Activated CD8-positive, alpha-beta memory T cell treated with anti-CD3 and anti-CD28 coated beads, Interleukin-2, amount 10 ng/mL, durations not matched to agents 7 days and 5 days (primary cell): ENCODE results near the gene ADAMTSL3. TPM values are rescaled to one million over a fixed set of nuclear protein-coding genes. Genes with fewer than 3 reads are reported as not detected.

Source experiments
- ATAC-seq: fragments of 150-1000 bp; cut with Tn5 transposase; one replicate; pipeline ENCODE4 v1.10.0; 2021; ENCODE audit warnings: moderate library complexity
- CTCF ChIA-PET: fragments of 350-600 bp; sonication (Branson Sonifier 250); formaldehyde crosslinking; loops from one replicate; lab custom pipeline; 2021; ENCODE audit warnings: antibody characterized with exemption; lab: Charles Lee
- DNase-seq: peaks from one replicate; pipeline ENCODE4 v3.0.0-alpha.2; 2020
- H3K27ac Mint-ChIP-seq: one replicate; pipeline ENCODE4 v1.8.0; 2021; ENCODE audit warnings: mild to moderate bottlenecking, mixed read lengths
- H3K27me3 Mint-ChIP-seq: one replicate; pipeline ENCODE4 v1.8.0; 2021; ENCODE audit warnings: mixed read lengths
- H3K36me3 Mint-ChIP-seq: one replicate; pipeline ENCODE4 v1.8.0; 2021; ENCODE audit warnings: mild to moderate bottlenecking, mixed read lengths
- H3K4me1 Mint-ChIP-seq: one replicate; pipeline ENCODE4 v1.8.0; 2021; ENCODE audit warnings: mixed read lengths
- H3K4me3 Mint-ChIP-seq: one replicate; pipeline ENCODE4 v1.8.0; 2021; ENCODE audit warnings: mild to moderate bottlenecking, moderate library complexity, mixed read lengths
- H3K9me3 Mint-ChIP-seq: one replicate; pipeline ENCODE4 v1.8.0; 2022; ENCODE audit warnings: low read depth, mixed read lengths
- total RNA-seq, 2 experiments: library from RNA; stranded (reverse); gene quantifications; one replicate each; pipeline ENCODE4 v1.2.3, GENCODE V29; 2021

The ADAMTSL3 gene
- total RNA-seq, 2 experiments from 2014 or later, result not detected

GRCh38 chr15:83810110-83810509, 156.2 kb downstream of the ADAMTSL3 start:
- Mint-ChIP-seq H3K9me3 (no peaks in the 10 kb centered on the region), H3K27me3 (no peaks in the 10 kb centered on the region), H3K4me1 (no peaks in the 10 kb centered on the region), H3K36me3 (no peaks in the 10 kb centered on the region), H3K27ac (no peak overlapping the region), H3K4me3 (no peak overlapping the region)
- DNase-seq (no peak), ATAC-seq (no peak)
- CTCF ChIA-PET, result no interaction called here

GRCh38 chr15:83813682-83814081, 159.8 kb downstream of the ADAMTSL3 start:
- no peak for ATAC-seq
- H3K4me3 Mint-ChIP-seq, result no peak overlapping the region
- H3K27me3 Mint-ChIP-seq, result no peaks in the 10 kb centered on the region
- no peaks in the 10 kb centered on the region for H3K36me3 Mint-ChIP-seq
- no peak overlapping the region for H3K27ac Mint-ChIP-seq
- DNase-seq, result no peak
- H3K9me3 Mint-ChIP-seq, result no peaks in the 10 kb centered on the region
- no peaks in the 10 kb centered on the region for H3K4me1 Mint-ChIP-seq
- CTCF ChIA-PET, result no interaction called here

- CTCF ChIA-PET, result no interaction called here
- Mint-ChIP-seq H3K4me1 (no peaks in the 10 kb centered on the region), H3K27me3 (no peaks in the 10 kb centered on the region), H3K9me3 (no peaks in the 10 kb centered on the region), H3K27ac (no peak overlapping the region), H3K36me3 (no peaks in the 10 kb centered on the region), H3K4me3 (no peak overlapping the region)
- no peak for DNase-seq
- ATAC-seq, result no peak
Observed at GRCh38 chr15:83815506-83815905, 161.6 kb downstream of the ADAMTSL3 start.

- Mint-ChIP-seq H3K27me3 (no peaks in the 10 kb centered on the region), H3K4me1 (no peaks in the 10 kb centered on the region), H3K27ac (no peak overlapping the region), H3K36me3 (no peaks in the 10 kb centered on the region), H3K9me3 (no peaks in the 10 kb centered on the region), H3K4me3 (no peak overlapping the region)
- ATAC-seq (no peak), DNase-seq (no peak)
- CTCF ChIA-PET, result no interaction called here
Observed at GRCh38 chr15:83816124-83816883, 162.4 kb downstream of the ADAMTSL3 start.

GRCh38 chr15:83818591-83818990, 164.7 kb downstream of the ADAMTSL3 start:
- no peak for DNase-seq
- H3K27me3 Mint-ChIP-seq, result no peaks in the 10 kb centered on the region
- no peaks in the 10 kb centered on the region for H3K36me3 Mint-ChIP-seq
- peaks cover 3% of the 10 kb centered on the region for H3K9me3 Mint-ChIP-seq
- H3K27ac Mint-ChIP-seq, result no peak overlapping the region
- H3K4me3 Mint-ChIP-seq, result no peak overlapping the region
- H3K4me1 Mint-ChIP-seq, result no peaks in the 10 kb centered on the region
- no peak for ATAC-seq
- CTCF ChIA-PET, result no interaction called here

GRCh38 chr15:83830381-83830780, 176.5 kb downstream of the ADAMTSL3 start:
- H3K27ac Mint-ChIP-seq, result no peak overlapping the region
- no peaks in the 10 kb centered on the region for H3K36me3 Mint-ChIP-seq
- DNase-seq, result no peak
- H3K27me3 Mint-ChIP-seq, result no peaks in the 10 kb centered on the region
- CTCF ChIA-PET, result no interaction called here
- H3K9me3 Mint-ChIP-seq, result no peaks in the 10 kb centered on the region
- H3K4me3 Mint-ChIP-seq, result no peak overlapping the region
- no peaks in the 10 kb centered on the region for H3K4me1 Mint-ChIP-seq
- ATAC-seq, result no peak

- Mint-ChIP-seq H3K27ac (no peak overlapping the region), H3K9me3 (no peaks in the 10 kb centered on the region), H3K4me1 (no peaks in the 10 kb centered on the region), H3K36me3 (no peaks in the 10 kb centered on the region), H3K4me3 (no peak overlapping the region), H3K27me3 (no peaks in the 10 kb centered on the region)
- DNase-seq, result no peak
- CTCF ChIA-PET, result no interaction called here
- no peak for ATAC-seq
Observed at GRCh38 chr15:83833569-83833968, 179.6 kb downstream of the ADAMTSL3 start.

GRCh38 chr15:83835479-83835878, 181.6 kb downstream of the ADAMTSL3 start:
- ATAC-seq (no peak), DNase-seq (no peak)
- H3K36me3 Mint-ChIP-seq, result no peaks in the 10 kb centered on the region

GRCh38 chr15:83837945-83838571, 184.1 kb downstream of the ADAMTSL3 start:
- Mint-ChIP-seq H3K4me1 (no peaks in the 10 kb centered on the region), H3K36me3 (no peaks in the 10 kb centered on the region), H3K27me3 (peaks cover 2% of the 10 kb centered on the region), H3K27ac (no peak overlapping the region), H3K9me3 (peaks cover 2% of the 10 kb centered on the region), H3K4me3 (no peak overlapping the region)
- no peak for DNase-seq
- CTCF ChIA-PET, result interaction anchor here (1.4 kb wide), 1 partner anchor 25 kb away, joined by 3 read pairs; no protein-coding TSS in a partner anchor
- ATAC-seq, result no peak

More at GRCh38 chr15:83835479-83835878, 181.6 kb downstream of the ADAMTSL3 start:
- no peak overlapping the region for H3K27ac Mint-ChIP-seq
- CTCF ChIA-PET, result no interaction called here
- H3K4me1 Mint-ChIP-seq, result no peaks in the 10 kb centered on the region
- H3K4me3 Mint-ChIP-seq, result no peak overlapping the region
- peaks cover 2% of the 10 kb centered on the region for H3K27me3 Mint-ChIP-seq
- H3K9me3 Mint-ChIP-seq, result no peaks in the 10 kb centered on the region

- H3K27me3 Mint-ChIP-seq, result peaks cover 2% of the 10 kb centered on the region
- no peak overlapping the region for H3K27ac Mint-ChIP-seq
- no peaks in the 10 kb centered on the region for H3K4me1 Mint-ChIP-seq
- CTCF ChIA-PET, result interaction anchor here (1.4 kb wide), 1 partner anchor 26 kb away, joined by 3 read pairs; no protein-coding TSS in a partner anchor
- ATAC-seq (no peak), DNase-seq (no peak)
- H3K9me3 Mint-ChIP-seq, result peaks cover 2% of the 10 kb centered on the region
- no peaks in the 10 kb centered on the region for H3K36me3 Mint-ChIP-seq
- H3K4me3 Mint-ChIP-seq, result no peak overlapping the region
Observed at GRCh38 chr15:83838763-83839162, 184.8 kb downstream of the ADAMTSL3 start.

GRCh38 chr15:83842281-83842680, 188.4 kb downstream of the ADAMTSL3 start:
- ATAC-seq (no peak), DNase-seq (no peak)
- CTCF ChIA-PET, result no interaction called here
- Mint-ChIP-seq H3K4me1 (no peaks in the 10 kb centered on the region), H3K36me3 (no peaks in the 10 kb centered on the region), H3K27me3 (peaks cover 2% of the 10 kb centered on the region), H3K4me3 (no peak overlapping the region), H3K27ac (no peak overlapping the region), H3K9me3 (peaks cover 2% of the 10 kb centered on the region)

- Mint-ChIP-seq H3K27ac (no peak overlapping the region), H3K4me1 (no peaks in the 10 kb centered on the region), H3K27me3 (peaks cover 2% of the 10 kb centered on the region), H3K36me3 (no peaks in the 10 kb centered on the region), H3K9me3 (peaks cover 2% of the 10 kb centered on the region), H3K4me3 (no peak overlapping the region)
- CTCF ChIA-PET, result no interaction called here
- DNase-seq (no peak), ATAC-seq (no peak)
Observed at GRCh38 chr15:83843471-83843871, 189.5 kb downstream of the ADAMTSL3 start.

GRCh38 chr15:83844742-83845141, 190.8 kb downstream of the ADAMTSL3 start:
- Mint-ChIP-seq H3K9me3 (peaks cover 2% of the 10 kb centered on the region), H3K4me1 (no peaks in the 10 kb centered on the region), H3K36me3 (no peaks in the 10 kb centered on the region), H3K27me3 (no peaks in the 10 kb centered on the region), H3K27ac (no peak overlapping the region), H3K4me3 (no peak overlapping the region)
- no peak for DNase-seq
- CTCF ChIA-PET, result no interaction called here
- ATAC-seq, result no peak

- Mint-ChIP-seq H3K4me1 (no peaks in the 10 kb centered on the region), H3K9me3 (peaks cover 2% of the 10 kb centered on the region)
Observed at GRCh38 chr15:83845230-83845629, 191.3 kb downstream of the ADAMTSL3 start.

More at GRCh38 chr15:83845230-83845629, 191.3 kb downstream of the ADAMTSL3 start:
- Mint-ChIP-seq H3K27ac (no peak overlapping the region), H3K27me3 (no peaks in the 10 kb centered on the region), H3K36me3 (no peaks in the 10 kb centered on the region), H3K4me3 (no peak overlapping the region)
- ATAC-seq (no peak), DNase-seq (no peak)
- CTCF ChIA-PET, result no interaction called here
